Measurements from ENCODE around the gene ZSWIM3.

The ZSWIM3 gene

GRCh38 chr20:45833030-45833882, 24.2 kb upstream of the ZSWIM3 start, which contains the start of gene SNX21:
SNX21 (plus strand) TSS chr20:45833799; CDS start chr20:45833920, 121 bp downstream.
- DNase-seq (ENCODE audit: low read depth, low spot score), result peak; percentile 95

GRCh38 chr20:45833883-45834796, 23.3 kb upstream of the ZSWIM3 start:
- DNase-seq (ENCODE audit: low read depth, low spot score), result peak; percentile 86

GRCh38 chr20:45834797-45835161, 22.6 kb upstream of the ZSWIM3 start:
- no peak for DNase-seq (ENCODE audit: low read depth, low spot score)

- DNase-seq (ENCODE audit: low read depth, low spot score), result no peak
Observed at GRCh38 chr20:45835329-45835765, 22.1 kb upstream of the ZSWIM3 start.

- DNase-seq (ENCODE audit: low read depth, low spot score), result peak; percentile 28
Observed at GRCh38 chr20:45835825-45836224, 21.6 kb upstream of the ZSWIM3 start.

GRCh38 chr20:45836841-45837240, 20.6 kb upstream of the ZSWIM3 start:
- no peak for DNase-seq (ENCODE audit: low read depth, low spot score)

GRCh38 chr20:45840700-45841198, 16.7 kb upstream of the ZSWIM3 start:
- no peak for DNase-seq (ENCODE audit: low read depth, low spot score)

GRCh38 chr20:45841407-45842129, 15.8 kb upstream of the ZSWIM3 start:
- no peak for DNase-seq (ENCODE audit: low read depth, low spot score)

GRCh38 chr20:45842169-45842812, 15.1 kb upstream of the ZSWIM3 start:
- no peak for DNase-seq (ENCODE audit: low read depth, low spot score)

- no peak for DNase-seq (ENCODE audit: low read depth, low spot score)
Observed at GRCh38 chr20:45843506-45843905, 13.9 kb upstream of the ZSWIM3 start.

GRCh38 chr20:45845452-45845851, 12.0 kb upstream of the ZSWIM3 start:
- no peak for DNase-seq (ENCODE audit: low read depth, low spot score)

- no peak for DNase-seq (ENCODE audit: low read depth, low spot score)
Observed at GRCh38 chr20:45848421-45848820, 9.0 kb upstream of the ZSWIM3 start.

- no peak for DNase-seq (ENCODE audit: low read depth, low spot score)
Observed at GRCh38 chr20:45848969-45849582, 8.3 kb upstream of the ZSWIM3 start.

GRCh38 chr20:45850238-45850637, 7.2 kb upstream of the ZSWIM3 start:
- no peak for DNase-seq (ENCODE audit: low read depth, low spot score)

GRCh38 chr20:45850926-45851325, 6.5 kb upstream of the ZSWIM3 start:
- DNase-seq (ENCODE audit: low read depth, low spot score), result no peak

GRCh38 chr20:45851501-45851900, 5.9 kb upstream of the ZSWIM3 start:
- DNase-seq (ENCODE audit: low read depth, low spot score), result no peak

GRCh38 chr20:45852326-45852725, 5.1 kb upstream of the ZSWIM3 start:
- no peak for DNase-seq (ENCODE audit: low read depth, low spot score)

- DNase-seq (ENCODE audit: low read depth, low spot score), result no peak
Observed at GRCh38 chr20:45853484-45853883, 3.9 kb upstream of the ZSWIM3 start.

- no peak for DNase-seq (ENCODE audit: low read depth, low spot score)
Observed at GRCh38 chr20:45857882-45858216, 435 bp downstream of the ZSWIM3 start.

- DNase-seq (ENCODE audit: low read depth, low spot score), result no peak
Observed at GRCh38 chr20:45859916-45860315, 2.5 kb downstream of the ZSWIM3 start.

All from astrocyte of the hippocampus (primary cell).